Caco-2 (cell line): ENCODE data around the gene IKZF4. TPM values are rescaled to one million over a fixed set of nuclear protein-coding genes. Genes with fewer than 3 reads are reported as not detected.
"Not testable (repeated sequence)": the region's sequence is repeated elsewhere in the genome, so short reads cannot be mapped to it uniquely, and the experiment has no call there.

Experiments
- BruUV-seq: library from RNA; stranded (reverse); fragments of 400-500 nt; replicated peaks from 2 replicates; lab custom pipeline; 2021; lab: Mats Ljungman, UMichigan
- CTCF ChIA-PET: fragments of 300-600 bp; sonication (Branson Sonifier 250); formaldehyde crosslinking; loops from one replicate; lab custom pipeline; 2022; ENCODE audit warnings: antibody characterized with exemption; lab: Charles Lee
- POLR2A ChIA-PET: fragments of 300-600 bp; sonication (Branson Sonifier 250); formaldehyde crosslinking; loops from one replicate; lab custom pipeline; 2022; ENCODE audit warnings: antibody characterized with exemption; lab: Charles Lee
- DNase-seq, 2 experiments: peaks; one replicate each; pipeline versions ENCODE4 v3.0.0 to v3.0.0-alpha.2; 2020 to 2022
- H3K27me3 ChIP-seq: replicated peaks from 2 replicates; pipeline ENCODE4 v1.6.0; 2011; ENCODE audit warnings: low read length; ENCODE audit not compliant: control insufficient read depth, insufficient read depth
- H3K36me3 ChIP-seq: 2 replicates; pipeline ENCODE4 v1.5.1; 2011; ENCODE audit warnings: low read length; ENCODE audit not compliant: control insufficient read depth, insufficient read depth
- H3K4me1 ChIP-seq: fragments of 250-450 bp; sonication (Bioruptor Pico); 2 replicates; pipeline ENCODE4 v1.5.1; 2020; ENCODE audit warnings: mild to moderate bottlenecking
- H3K4me3 ChIP-seq: 2 replicates; pipeline ENCODE4 v1.5.1; 2011; ENCODE audit warnings: low read depth, mild to moderate bottlenecking, control low read depth, low read length
- H3K9me3 ChIP-seq: fragments of 250-450 bp; sonication (Bioruptor Pico); 2 replicates; pipeline ENCODE4 v1.5.1; 2020; ENCODE audit warnings: mild to moderate bottlenecking, moderate library complexity
- H3K27ac Mint-ChIP-seq: one replicate; pipeline ENCODE4 v1.8.0; 2022; ENCODE audit warnings: mixed read lengths; ENCODE audit not compliant: unreplicated experiment
- H3K27me3 Mint-ChIP-seq: one replicate; pipeline ENCODE4 v1.8.0; 2022; ENCODE audit warnings: mixed read lengths; ENCODE audit not compliant: insufficient read depth, unreplicated experiment
- H3K36me3 Mint-ChIP-seq: one replicate; pipeline ENCODE4 v1.8.0; 2022; ENCODE audit warnings: mild to moderate bottlenecking, mixed read lengths; ENCODE audit not compliant: insufficient read depth, unreplicated experiment
- H3K4me1 Mint-ChIP-seq: one replicate; pipeline ENCODE4 v1.8.0; 2022; ENCODE audit warnings: low read depth, mixed read lengths; ENCODE audit not compliant: unreplicated experiment
- H3K4me3 Mint-ChIP-seq: one replicate; pipeline ENCODE4 v1.8.0; 2022; ENCODE audit warnings: mild to moderate bottlenecking, moderate library complexity, mixed read lengths; ENCODE audit not compliant: unreplicated experiment
- H3K9me3 Mint-ChIP-seq: one replicate; pipeline ENCODE4 v1.8.0; 2022; ENCODE audit warnings: mixed read lengths; ENCODE audit not compliant: unreplicated experiment
- intact Hi-C: fragments of 100-400 bp; cut with micrococcal nuclease; formaldehyde crosslinking; loops from one replicate; pipeline ENCODE4 v1.10.0; 2022; ENCODE audit not compliant: unreplicated experiment
- total RNA-seq: library from RNA; stranded (reverse); gene quantifications from 2 replicates; pipeline ENCODE4 v1.2.3, GENCODE V29; 2022
- TF ChIP-seq, protein P1 (sequence below), 2 experiments: fragments of 200-600 bp in 1 of 2; IDR thresholded peaks; 1 replicate in 1 of 2; 2 replicates in 1 of 2; pipeline versions ENCODE4 v1.5.1 to v1.8.0; 2011 to 2022; ENCODE audit warnings: antibody characterized with exemption in 1 of 2, control low read depth in 1 of 2, inconsistent platforms in 1 of 2, low read depth in 1 of 2, low read length in 1 of 2, mild to moderate bottlenecking in 1 of 2, moderate library complexity in 1 of 2; ENCODE audit not compliant: insufficient read depth in 1 of 2, severe bottlenecking in 1 of 2, unreplicated experiment in 1 of 2

Gene IKZF4
- total RNA-seq, 1 experiment from 2014 or later: 15.7 TPM

DNA sequence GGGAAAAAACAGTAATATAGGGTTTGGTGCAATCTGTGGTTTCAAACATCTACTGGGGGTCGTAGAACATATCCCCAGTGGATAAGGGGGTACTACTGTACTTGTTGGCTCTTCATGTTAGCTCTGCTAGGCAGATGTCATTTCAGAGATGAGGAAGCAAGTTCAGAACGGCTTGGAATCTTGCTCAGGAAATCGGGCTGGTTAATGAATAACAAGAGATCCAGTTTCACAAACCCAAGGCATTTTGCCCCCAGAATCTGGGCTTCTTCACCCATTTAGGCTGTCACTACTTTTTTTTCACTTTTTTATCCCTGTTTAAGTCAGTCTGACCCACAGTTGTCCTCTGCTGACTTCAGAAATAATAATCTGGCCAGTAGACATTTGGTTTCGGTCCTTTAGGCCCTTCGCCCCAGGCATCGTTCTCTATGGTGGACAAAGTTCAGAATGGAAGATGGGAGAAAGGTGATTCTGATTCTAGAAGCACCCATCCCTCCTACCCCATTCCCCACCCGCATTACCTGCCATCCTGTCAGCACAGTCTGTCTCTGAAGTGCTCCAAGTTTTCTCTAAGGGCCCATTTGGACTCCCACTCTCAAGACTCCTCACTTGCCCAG lies 19.2 kb upstream of the IKZF4 start:
- Mint-ChIP-seq H3K4me3 (peak overlapping the region; percentile 7), H3K27ac (peak overlapping the region; percentile 58), H3K36me3 (peaks cover 54% of the 10 kb centered on the region), H3K27me3 (no peaks in the 10 kb centered on the region), H3K4me1 (peaks cover 27% of the 10 kb centered on the region), H3K9me3 (no peaks in the 10 kb centered on the region)
- TF ChIP-seq, protein P1, sequence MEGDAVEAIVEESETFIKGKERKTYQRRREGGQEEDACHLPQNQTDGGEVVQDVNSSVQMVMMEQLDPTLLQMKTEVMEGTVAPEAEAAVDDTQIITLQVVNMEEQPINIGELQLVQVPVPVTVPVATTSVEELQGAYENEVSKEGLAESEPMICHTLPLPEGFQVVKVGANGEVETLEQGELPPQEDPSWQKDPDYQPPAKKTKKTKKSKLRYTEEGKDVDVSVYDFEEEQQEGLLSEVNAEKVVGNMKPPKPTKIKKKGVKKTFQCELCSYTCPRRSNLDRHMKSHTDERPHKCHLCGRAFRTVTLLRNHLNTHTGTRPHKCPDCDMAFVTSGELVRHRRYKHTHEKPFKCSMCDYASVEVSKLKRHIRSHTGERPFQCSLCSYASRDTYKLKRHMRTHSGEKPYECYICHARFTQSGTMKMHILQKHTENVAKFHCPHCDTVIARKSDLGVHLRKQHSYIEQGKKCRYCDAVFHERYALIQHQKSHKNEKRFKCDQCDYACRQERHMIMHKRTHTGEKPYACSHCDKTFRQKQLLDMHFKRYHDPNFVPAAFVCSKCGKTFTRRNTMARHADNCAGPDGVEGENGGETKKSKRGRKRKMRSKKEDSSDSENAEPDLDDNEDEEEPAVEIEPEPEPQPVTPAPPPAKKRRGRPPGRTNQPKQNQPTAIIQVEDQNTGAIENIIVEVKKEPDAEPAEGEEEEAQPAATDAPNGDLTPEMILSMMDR (IDR thresholded peaks at IDR 0.05; ENCODE audit: insufficient read depth in 1 of 2, low read depth in 1 of 2, low read length in 1 of 2, severe bottlenecking in 1 of 2, unreplicated experiment in 1 of 2): no peak
- ChIA-PET POLR2A (interaction anchor here (0.6 kb wide), 1 partner anchor 15 kb away, joined by 5 read pairs; no protein-coding TSS in a partner anchor), CTCF (interaction anchor here (0.5 to 1.0 kb wide), 2 partner anchors 28 to 76 kb away, joined by 3 to 4 read pairs; no protein-coding TSS in a partner anchor)
- DNase-seq: peak in 1 of 2 experiments; percentile 59
- H3K4me3 ChIP-seq: no peak overlapping the region
- H3K27me3 ChIP-seq: no peaks in the 10 kb centered on the region
- peaks cover 6% of the 10 kb centered on the region for H3K36me3 ChIP-seq
- intact Hi-C loops: loop anchor here (1.0 kb wide), 2 partner anchors 9 to 28 kb away; no protein-coding TSS in a partner anchor
- no peaks in the 10 kb centered on the region for H3K9me3 ChIP-seq
- peaks cover 26% of the 10 kb centered on the region for H3K4me1 ChIP-seq
- BruUV-seq: no TSS peak

DNA sequence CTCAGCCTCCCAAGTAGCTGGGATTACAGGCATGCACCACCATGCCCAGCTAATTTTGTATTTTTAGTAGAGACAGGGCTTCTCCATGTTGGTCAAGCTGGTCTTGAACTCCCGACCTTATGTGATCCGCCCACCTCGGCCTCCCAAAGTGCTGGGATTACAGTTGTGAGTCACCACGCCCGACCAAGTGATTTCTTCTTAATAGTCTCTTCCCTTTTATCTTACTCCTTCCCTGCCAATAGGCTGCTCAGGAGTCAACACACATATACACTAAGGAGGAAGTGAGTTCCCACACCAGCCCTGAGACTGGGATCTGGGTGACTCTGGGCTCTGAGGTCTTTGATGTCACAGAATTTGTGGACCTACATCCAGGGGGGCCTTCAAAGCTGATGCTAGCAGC lies 17.5 kb upstream of the IKZF4 start:
- H3K36me3 ChIP-seq, intact Hi-C loops, H3K9me3 ChIP-seq, H3K27ac Mint-ChIP-seq, DNase-seq, H3K4me3 Mint-ChIP-seq, CTCF ChIA-PET, BruUV-seq, H3K27me3 ChIP-seq, H3K9me3 Mint-ChIP-seq, H3K4me3 ChIP-seq, POLR2A ChIA-PET, H3K27me3 Mint-ChIP-seq: not testable (repeated sequence)
- Mint-ChIP-seq H3K36me3 (peaks cover 50% of the 10 kb centered on the region), H3K4me1 (peaks cover 39% of the 10 kb centered on the region)
- peaks cover 33% of the 10 kb centered on the region for H3K4me1 ChIP-seq

GRCh38 chr12:56004211-56004610 lies 16.6 kb upstream of the IKZF4 start:
- Histone ChIP-seq H3K4me3 (no peak overlapping the region), H3K27me3 (no peaks in the 10 kb centered on the region), H3K36me3 (peaks cover 6% of the 10 kb centered on the region), H3K4me1 (peaks cover 41% of the 10 kb centered on the region), H3K9me3 (no peaks in the 10 kb centered on the region)
- ChIA-PET POLR2A (no interaction called here), CTCF (no interaction called here)
- H3K27me3 Mint-ChIP-seq: no peaks in the 10 kb centered on the region
- no peak for DNase-seq
- peaks cover 49% of the 10 kb centered on the region for H3K36me3 Mint-ChIP-seq
- H3K4me1 Mint-ChIP-seq: peaks cover 46% of the 10 kb centered on the region
- H3K4me3 Mint-ChIP-seq: peak overlapping the region; percentile 4
- peak overlapping the region; percentile 25 for H3K27ac Mint-ChIP-seq
- BruUV-seq: no TSS peak
- TF ChIP-seq, protein P1 (IDR thresholded peaks at IDR 0.05; ENCODE audit: insufficient read depth in 1 of 2, low read depth in 1 of 2, low read length in 1 of 2, severe bottlenecking in 1 of 2, unreplicated experiment in 1 of 2): no peak
- intact Hi-C loops: no loop called here
- H3K9me3 Mint-ChIP-seq: no peaks in the 10 kb centered on the region
